Thyroid gland (tissue), 4 donors: Measurements from ENCODE around the gene BCAM. TPM values are rescaled to one million over a fixed set of nuclear protein-coding genes. Genes with fewer than 3 reads are reported as not detected.

ENCODE experiments used
- DNase-seq, 2 donors: peaks; one replicate each; pipeline ENCODE4 v3.0.0-alpha.2; 2019
- H3K27ac ChIP-seq, 3 donors: fragments of 200-600 bp; sonication (generic); 1 replicate in 2 of 3; 2 replicates in 1 of 3; pipeline ENCODE4 v1.5.1; 2016 to 2019; ENCODE audit warnings: mild to moderate bottlenecking in 1 of 3, moderate library complexity in 1 of 3
- H3K27me3 ChIP-seq: fragments of 200-600 bp; sonication (generic); one replicate; pipeline ENCODE4 v1.5.1; 2019
- H3K36me3 ChIP-seq, 2 donors: fragments of 200-600 bp; sonication (generic); one replicate each; pipeline ENCODE4 v1.5.1; 2016 to 2019
- H3K4me1 ChIP-seq, 2 donors: fragments of 200-600 bp; sonication (generic); one replicate each; pipeline ENCODE4 v1.5.1; 2017 to 2019
- H3K4me3 ChIP-seq, 3 donors: fragments of 200-600 bp; sonication (generic); replicated peaks in 1 of 3; 1 replicate in 2 of 3; 2 replicates in 1 of 3; pipeline ENCODE4 v1.5.1; 2016; ENCODE audit warnings: mild to moderate bottlenecking in 1 of 3
- H3K9me3 ChIP-seq: fragments of 200-600 bp; sonication (generic); one replicate; pipeline ENCODE4 v1.5.1; 2017
- CTCF ChIP-seq, 6 experiments: fragments of 200-600 bp in 3 of 6; fragments of 450-650 bp in 3 of 6; sonication (generic) in 3 of 6; IDR thresholded peaks; one replicate each; pipeline ENCODE4 v1.5.1; 2016 to 2019; ENCODE audit warnings: antibody characterized with exemption in 6 of 6, mild to moderate bottlenecking in 2 of 6, inconsistent platforms in 1 of 6, moderate library complexity in 1 of 6
- POLR2A ChIP-seq, 2 donors: fragments of 450-650 bp; IDR thresholded peaks; one replicate each; pipeline ENCODE4 v1.6.1; 2017; ENCODE audit warnings: antibody characterized with exemption in 2 of 2, mild to moderate bottlenecking in 2 of 2, moderate library complexity in 1 of 2
- WGBS, 2 donors: methylation state at CpG; one replicate each; pipeline ENCODE4 v1.1.5; 2017; 5-methylcytosine and 5-hydroxymethylcytosine counted together
- intact Hi-C: fragments of 100-400 bp; cut with DNase I; formaldehyde crosslinking; loops from one replicate; pipeline ENCODE4 v1.15.1; 2023
- total RNA-seq, 4 donors: library from RNA; depleted of rRNA; stranded (reverse); fragments of >200 nt; gene quantifications; one replicate each; pipeline ENCODE4 v1.2.3, GENCODE V29; 2016

The BCAM gene
- total RNA-seq, 4 donors from 2014 or later = 156 to 391 (median 285) TPM

- DNase-seq = no peak
- no peak overlapping the region for H3K4me3 ChIP-seq
- H3K9me3 ChIP-seq = no peaks in the 10 kb centered on the region
- TF ChIP-seq CTCF (IDR thresholded peaks at IDR 0.05) = no peak
- TF ChIP-seq POLR2A (IDR thresholded peaks at IDR 0.05) = no peak
- peaks cover 7 to 9% of the 10 kb centered on the region in 2 donors for H3K36me3 ChIP-seq
- WGBS, 2 donors = 93 to 94% methylated on average over 2 of the region's 2 CpGs
- H3K27ac ChIP-seq = no peak overlapping the region
- H3K27me3 ChIP-seq = no peaks in the 10 kb centered on the region
- intact Hi-C loops = no loop called here
- no peaks in the 10 kb centered on the region for H3K4me1 ChIP-seq
Observed at GRCh38 chr19:44863990-44864389, 55.1 kb downstream of the BCAM start.

GRCh38 chr19:44865196-44865767 lies 56.4 kb downstream of the BCAM start:
- Histone ChIP-seq H3K9me3 (no peaks in the 10 kb centered on the region), H3K27ac (no peak overlapping the region), H3K4me3 (no peak overlapping the region), H3K4me1 (no peaks in the 10 kb centered on the region), H3K27me3 (no peaks in the 10 kb centered on the region), H3K36me3 (peaks cover 7 to 9% of the 10 kb centered on the region in 2 donors)
- TF ChIP-seq POLR2A (IDR thresholded peaks at IDR 0.05) (no peak), CTCF (IDR thresholded peaks at IDR 0.05) (no peak)
- DNase-seq = no peak
- intact Hi-C loops = no loop called here
- WGBS, 2 donors = 92% methylated on average over 15 to 19 of the region's 27 CpGs

- intact Hi-C loops = no loop called here
- Histone ChIP-seq H3K9me3 (no peaks in the 10 kb centered on the region), H3K27ac (no peak overlapping the region), H3K4me3 (no peak overlapping the region), H3K36me3 (peaks cover 7 to 10% of the 10 kb centered on the region in 2 donors), H3K4me1 (no peaks in the 10 kb centered on the region), H3K27me3 (no peaks in the 10 kb centered on the region)
- TF ChIP-seq POLR2A (IDR thresholded peaks at IDR 0.05) = no peak
- TF ChIP-seq CTCF (IDR thresholded peaks at IDR 0.05) = no peak
- 87 to 90% methylated on average over 4 of the region's 4 CpGs for WGBS, 2 donors
- no peak for DNase-seq
Observed at GRCh38 chr19:44866664-44867063, 57.8 kb downstream of the BCAM start.

GRCh38 chr19:44867578-44867977 lies 58.7 kb downstream of the BCAM start:
- TF ChIP-seq POLR2A (IDR thresholded peaks at IDR 0.05) = no peak
- TF ChIP-seq CTCF (IDR thresholded peaks at IDR 0.05) = no peak
- Histone ChIP-seq H3K36me3 (peaks cover 11 to 19% of the 10 kb centered on the region in 2 donors), H3K4me3 (no peak overlapping the region), H3K27me3 (no peaks in the 10 kb centered on the region), H3K4me1 (no peaks in the 10 kb centered on the region), H3K9me3 (no peaks in the 10 kb centered on the region), H3K27ac (no peak overlapping the region)
- intact Hi-C loops = no loop called here
- no peak for DNase-seq
- 86 to 93% methylated on average over 12 of the region's 12 CpGs for WGBS, 2 donors

GRCh38 chr19:44869733-44870470 lies 61.0 kb downstream of the BCAM start:
- Histone ChIP-seq H3K4me3 (no peak overlapping the region), H3K27me3 (no peaks in the 10 kb centered on the region), H3K27ac (peak overlapping the region in 1 of 3 donors; percentile 41), H3K9me3 (no peaks in the 10 kb centered on the region), H3K36me3 (peaks cover 25 to 39% of the 10 kb centered on the region in 2 donors), H3K4me1 (no peaks in the 10 kb centered on the region)
- no peak for DNase-seq
- TF ChIP-seq CTCF (IDR thresholded peaks at IDR 0.05) (no peak), POLR2A (IDR thresholded peaks at IDR 0.05) (no peak)
- intact Hi-C loops = no loop called here
- 78 to 81% methylated on average over 13 of the region's 13 CpGs for WGBS, 2 donors
